GM19023 (cell line): Measurements from ENCODE around the gene PLPP4.

ENCODE experiments used
- ATAC-seq: cut with Tn5 transposase; IDR thresholded peaks from one replicate; pipeline ENCODE4 v1.9.1; 2021; ENCODE audit warnings: mild to moderate bottlenecking, moderate library complexity; ENCODE audit not compliant: unreplicated experiment

Gene PLPP4

GRCh38 chr10:120606051-120606764, 149.2 kb downstream of the PLPP4 start:
- ATAC-seq = peak; percentile 64

DNA sequence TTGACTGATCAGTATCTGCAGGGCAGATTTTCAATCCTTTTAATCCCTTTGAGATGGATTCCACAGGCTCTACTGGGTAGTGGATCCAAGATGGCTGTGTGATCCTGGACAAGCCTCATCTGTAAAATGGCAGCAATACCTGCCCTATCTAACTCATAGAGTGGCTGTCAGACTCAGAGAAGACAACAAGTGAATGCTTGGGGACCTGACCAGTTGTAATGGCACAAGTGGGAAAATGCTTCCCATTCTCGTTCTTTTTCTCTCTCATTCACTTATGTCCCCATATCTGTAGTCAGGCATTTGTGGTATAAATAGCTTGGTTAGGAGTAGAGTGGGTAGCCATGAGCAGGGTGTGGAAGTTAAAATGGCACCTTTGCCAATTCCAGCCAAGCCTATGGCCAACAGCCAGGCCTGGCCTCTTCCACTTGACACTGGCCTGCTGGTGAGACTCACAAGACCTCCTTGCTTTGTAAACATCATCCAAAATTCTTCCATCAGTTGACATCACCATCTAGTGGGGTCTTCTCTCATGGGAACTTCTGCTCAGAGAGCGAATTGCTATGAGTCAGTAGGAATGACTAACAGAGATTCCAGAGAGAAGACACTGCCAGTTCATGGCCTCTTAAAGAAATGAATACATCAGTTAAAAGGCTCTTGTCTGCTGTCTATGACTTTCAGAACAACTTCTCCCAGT, 150.1 kb downstream of the PLPP4 start:
- no peak for ATAC-seq

- ATAC-seq = peak; percentile 27
These were observed 151.0 kb downstream of the PLPP4 start for GRCh38 chr10:120607710-120608703.

DNA sequence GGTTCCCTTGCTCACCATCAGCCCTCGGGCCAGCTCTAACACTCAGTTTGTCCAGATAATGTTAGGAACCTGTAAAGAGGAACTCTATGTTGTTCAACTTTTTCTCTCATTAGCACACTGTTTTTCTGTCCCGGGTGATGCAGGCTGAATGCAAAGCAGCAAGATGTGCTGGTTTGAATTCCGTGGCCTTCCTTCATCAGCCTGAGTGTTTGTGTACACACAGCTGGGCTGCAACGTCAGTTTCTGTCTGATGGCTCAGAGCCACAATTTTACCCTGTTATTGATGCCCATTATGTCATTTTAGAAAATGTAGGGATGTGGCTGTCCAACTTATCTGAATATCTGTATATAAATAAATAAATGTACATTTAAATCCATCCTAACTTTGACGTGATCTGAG, 152.0 kb downstream of the PLPP4 start:
- ATAC-seq = no peak

DNA sequence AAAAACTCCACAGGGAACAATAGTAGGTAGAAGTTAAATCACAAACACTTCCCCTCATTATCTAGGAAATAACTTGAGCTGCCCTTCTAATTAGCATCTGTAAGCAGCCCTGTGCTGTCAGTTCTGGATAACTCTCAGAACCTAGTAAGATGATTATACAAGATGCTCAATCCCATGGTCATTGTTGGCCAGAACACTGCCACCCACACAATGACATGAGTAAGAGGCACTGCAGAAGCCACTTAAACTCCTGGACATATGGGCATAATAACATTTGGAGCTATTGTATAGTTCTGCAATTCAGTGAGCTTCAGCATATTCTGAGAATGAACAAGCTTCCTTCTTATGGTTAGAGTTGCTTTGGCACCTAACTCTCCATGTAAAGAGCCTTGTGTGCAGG, 153.8 kb downstream of the PLPP4 start:
- no peak for ATAC-seq

DNA sequence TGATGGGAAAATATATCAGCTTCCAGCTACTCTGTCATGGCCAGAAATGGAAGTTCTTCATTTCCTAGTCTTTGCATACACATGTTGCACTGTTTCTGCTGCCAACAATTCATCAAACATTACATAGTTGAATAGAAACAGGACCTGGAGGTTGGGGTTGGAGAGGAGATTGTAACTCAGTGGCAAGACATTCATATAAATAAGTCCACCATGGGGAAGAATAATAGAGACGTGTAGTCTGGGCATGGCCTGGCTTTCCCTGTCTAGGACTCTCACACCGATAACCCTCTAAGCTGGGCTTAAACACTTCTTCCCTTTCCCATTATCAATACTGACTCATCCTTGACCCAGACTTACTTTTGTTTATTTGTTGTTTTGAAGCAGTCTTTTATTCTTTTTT, 155.7 kb downstream of the PLPP4 start:
- no peak for ATAC-seq

GRCh38 chr10:120613180-120613579, 156.2 kb downstream of the PLPP4 start:
- no peak for ATAC-seq

DNA sequence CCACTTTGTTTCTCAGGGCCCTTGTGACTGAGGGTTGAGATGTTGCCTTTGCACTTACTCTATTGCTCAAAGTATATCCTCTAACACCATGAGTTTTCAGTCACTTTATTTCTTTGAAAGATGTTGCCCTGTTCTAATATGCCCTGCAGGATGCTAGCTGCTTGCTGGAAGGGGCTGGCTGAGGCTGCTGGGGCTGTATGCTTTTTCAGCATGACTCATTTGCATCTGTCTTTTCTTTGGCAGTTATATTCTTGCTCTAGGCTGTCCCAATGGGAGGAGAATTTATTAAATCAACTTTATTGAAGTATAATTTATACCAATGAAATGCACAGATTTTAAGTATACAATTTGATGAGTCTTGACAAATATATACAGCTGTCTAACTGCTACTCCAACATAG, 157.7 kb downstream of the PLPP4 start:
- no peak for ATAC-seq

DNA sequence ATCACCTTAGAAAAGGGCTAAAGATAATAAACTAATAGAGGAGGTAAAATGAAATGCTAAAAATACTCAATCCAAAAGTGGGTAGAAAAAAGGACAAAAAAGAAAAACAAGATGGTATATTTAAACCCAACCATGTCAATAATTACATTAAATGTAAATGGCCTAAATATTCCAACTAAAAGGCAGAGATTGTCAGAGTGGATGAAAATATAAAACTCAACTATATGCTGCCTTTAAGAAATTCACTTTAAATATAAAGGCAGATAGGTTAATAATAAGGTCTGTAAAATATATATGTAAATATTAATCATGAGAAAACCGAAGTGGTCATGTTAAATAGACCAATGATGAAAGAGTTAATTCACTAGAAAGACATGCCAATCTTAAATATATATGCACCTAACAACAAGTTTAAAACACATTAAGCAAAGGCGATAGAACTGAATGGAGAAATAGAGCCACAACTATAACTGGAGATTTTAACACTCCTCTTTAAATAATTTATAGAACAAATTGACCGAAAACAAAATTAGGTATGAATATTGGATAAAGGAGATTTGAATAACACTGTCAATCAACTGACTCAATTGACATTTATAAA, 159.4 kb downstream of the PLPP4 start:
- no peak for ATAC-seq

DNA sequence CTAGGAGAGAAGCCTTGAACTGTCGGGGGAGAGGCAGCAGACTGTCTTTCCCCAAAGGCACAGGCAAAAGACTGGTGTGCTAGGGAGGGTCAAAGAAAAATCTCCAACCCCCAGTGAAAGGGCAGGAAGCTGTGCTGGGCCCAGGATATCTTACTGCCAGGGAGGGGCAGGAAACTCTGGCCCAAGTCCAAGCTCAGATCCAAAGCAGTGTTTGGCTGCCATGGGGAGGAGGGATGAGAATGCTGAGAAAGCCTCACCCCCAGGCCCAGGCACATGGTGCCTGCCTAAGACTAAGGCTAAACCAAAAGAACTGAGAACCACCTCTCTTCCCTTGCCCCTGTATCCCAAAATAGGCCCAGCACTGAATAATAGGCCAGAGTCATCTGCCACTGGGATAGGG, 171.2 kb downstream of the PLPP4 start:
- no peak for ATAC-seq

GRCh38 chr10:120630266-120630665, 173.2 kb downstream of the PLPP4 start:
- ATAC-seq = no peak

GRCh38 chr10:120632047-120632446, 175.0 kb downstream of the PLPP4 start:
- ATAC-seq = no peak

GRCh38 chr10:120632942-120633341, 175.9 kb downstream of the PLPP4 start:
- ATAC-seq = no peak

- no peak for ATAC-seq
These were observed 177.6 kb downstream of the PLPP4 start for GRCh38 chr10:120634659-120635058.
